GM12891 (cell line): Measurements from ENCODE around the gene WBP1L.

Source experiments
- POLR2AphosphoS5 ChIP-seq: IDR thresholded peaks from 2 replicates; pipeline ENCODE4 v1.6.1; 2011; ENCODE audit warnings: low read depth, low read length, control low read depth
- TAF1 ChIP-seq: IDR thresholded peaks from 2 replicates; pipeline ENCODE4 v1.6.1; 2011; ENCODE audit warnings: low read depth, low read length, control low read depth

GRCh38 chr10:102773986-102774385 is 30.2 kb downstream of the WBP1L start:
- TF ChIP-seq TAF1 (no peak), POLR2AphosphoS5 (no peak)
